ENCODE measurements around the gene IDUA.
"Not testable (repeated sequence)": the region's sequence is repeated elsewhere in the genome, so short reads cannot be mapped to it uniquely, and the experiment has no call there.

IDUA gene

DNA sequence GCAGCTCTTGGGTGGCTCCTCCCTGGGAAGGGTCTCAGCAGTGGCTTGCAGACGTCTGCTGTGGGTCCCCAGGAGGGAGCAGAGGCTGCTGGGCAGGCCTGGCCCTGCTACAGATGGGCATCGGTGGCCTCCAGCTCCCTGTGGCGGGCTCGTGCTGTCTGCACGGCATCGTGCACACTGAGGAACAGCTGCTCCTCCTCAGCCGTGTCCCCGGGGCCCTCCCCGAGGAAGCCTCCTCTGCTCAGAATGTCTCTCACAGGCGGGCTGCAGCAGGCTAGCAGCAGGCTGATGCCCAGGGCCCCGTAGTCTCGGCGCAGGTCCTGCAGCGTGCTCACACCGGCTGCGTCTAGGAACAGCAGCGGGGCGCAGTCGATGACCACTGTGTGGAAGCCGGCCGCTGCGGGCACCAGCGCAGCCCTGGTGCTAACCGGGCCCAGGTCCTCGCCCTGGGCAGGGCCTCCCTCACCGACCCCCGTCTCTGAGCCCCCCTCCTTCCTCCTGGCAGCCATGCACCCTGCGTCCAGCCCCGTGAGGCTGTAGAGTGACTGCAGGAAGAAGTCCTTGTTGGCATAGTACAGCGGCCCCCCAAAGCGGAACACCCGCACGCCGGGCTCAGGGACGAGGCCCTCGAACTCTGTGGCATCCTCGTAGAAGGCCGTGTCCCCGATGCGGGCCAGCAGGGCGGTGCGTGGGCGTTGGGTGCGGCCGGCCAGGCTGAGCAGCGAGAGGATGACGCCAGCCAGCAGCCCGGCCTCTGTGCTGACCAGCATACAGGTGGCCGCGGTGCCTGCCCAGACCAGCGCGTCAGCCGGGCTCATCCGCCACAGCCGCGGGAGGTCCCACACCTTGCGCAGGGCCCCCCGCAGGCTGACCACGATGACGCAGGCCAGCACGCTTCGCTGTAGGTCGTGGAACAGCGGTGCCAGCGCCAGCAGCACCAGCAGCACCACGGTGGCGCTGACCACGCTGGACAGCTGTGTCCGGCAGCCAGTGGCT, 2.2 kb downstream of the IDUA start:
- FAIRE-seq, result no peak

DNA sequence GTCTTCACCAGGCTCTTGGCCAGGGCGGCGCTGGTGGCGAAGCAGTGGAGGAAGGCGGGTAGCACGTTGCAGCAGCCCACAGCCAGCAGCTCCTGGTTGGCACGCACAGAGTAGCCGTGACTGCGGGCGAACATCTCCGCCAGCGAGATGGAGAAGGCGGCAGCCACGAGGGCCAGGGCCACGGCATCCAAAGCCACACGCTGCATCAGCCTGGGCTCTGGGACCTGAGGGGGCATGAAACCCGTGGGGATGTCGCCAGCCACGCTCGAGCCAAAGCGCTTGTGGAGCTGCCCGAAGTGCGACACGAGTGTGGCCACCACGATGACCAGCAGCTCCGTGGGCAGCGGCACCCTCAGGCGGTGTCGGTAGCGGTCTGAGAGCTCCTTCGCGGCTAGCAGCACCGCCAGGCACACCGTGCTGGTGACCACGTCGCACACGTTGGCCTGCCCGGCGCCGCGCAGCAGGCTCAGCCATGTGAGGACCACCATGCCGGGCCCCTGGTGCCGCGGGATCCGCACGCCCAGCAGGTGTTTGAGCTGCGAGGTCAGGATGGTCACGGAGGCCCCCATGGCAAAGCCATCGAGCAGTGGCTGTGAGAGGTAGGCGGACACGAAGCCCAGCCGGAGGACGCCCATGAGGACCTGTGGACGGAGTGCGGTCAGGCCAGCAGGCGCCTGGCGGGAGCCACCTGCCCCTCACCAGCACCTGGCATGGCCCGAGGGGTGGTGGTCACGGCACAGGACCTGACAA, 3.1 kb downstream of the IDUA start:
- FAIRE-seq, result no peak

DNA sequence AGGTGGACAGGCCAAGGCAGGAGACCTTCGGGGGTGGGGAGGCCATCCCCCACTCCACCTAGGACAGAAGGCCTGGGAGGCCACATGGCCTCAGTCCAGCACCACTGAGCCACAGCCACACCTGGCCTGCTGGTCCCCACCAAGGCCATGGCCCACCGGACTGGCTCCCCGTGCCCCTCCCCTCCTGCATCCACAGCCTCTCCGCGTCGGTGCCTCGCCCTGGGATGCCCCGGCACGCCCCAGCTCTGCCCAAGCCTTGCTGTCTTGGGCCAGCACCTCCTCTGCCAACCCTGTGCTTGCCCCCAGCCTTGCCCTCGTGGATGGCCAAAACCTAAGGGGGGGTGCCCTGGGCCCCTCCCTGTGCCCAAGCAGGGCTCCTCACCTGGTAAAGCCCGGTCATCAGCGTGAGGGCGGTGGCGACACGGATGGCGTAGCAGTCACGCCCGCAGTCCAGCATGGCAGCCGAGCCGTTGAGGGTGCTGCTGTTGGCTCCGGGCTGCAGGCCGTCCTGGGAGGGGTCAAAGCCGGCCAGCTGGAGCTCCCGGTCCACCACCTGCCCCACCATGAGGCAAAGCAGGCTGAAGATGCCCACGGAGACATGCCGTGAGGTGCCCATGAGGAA, 4.0 kb downstream of the IDUA start:
- no peak for FAIRE-seq

DNA sequence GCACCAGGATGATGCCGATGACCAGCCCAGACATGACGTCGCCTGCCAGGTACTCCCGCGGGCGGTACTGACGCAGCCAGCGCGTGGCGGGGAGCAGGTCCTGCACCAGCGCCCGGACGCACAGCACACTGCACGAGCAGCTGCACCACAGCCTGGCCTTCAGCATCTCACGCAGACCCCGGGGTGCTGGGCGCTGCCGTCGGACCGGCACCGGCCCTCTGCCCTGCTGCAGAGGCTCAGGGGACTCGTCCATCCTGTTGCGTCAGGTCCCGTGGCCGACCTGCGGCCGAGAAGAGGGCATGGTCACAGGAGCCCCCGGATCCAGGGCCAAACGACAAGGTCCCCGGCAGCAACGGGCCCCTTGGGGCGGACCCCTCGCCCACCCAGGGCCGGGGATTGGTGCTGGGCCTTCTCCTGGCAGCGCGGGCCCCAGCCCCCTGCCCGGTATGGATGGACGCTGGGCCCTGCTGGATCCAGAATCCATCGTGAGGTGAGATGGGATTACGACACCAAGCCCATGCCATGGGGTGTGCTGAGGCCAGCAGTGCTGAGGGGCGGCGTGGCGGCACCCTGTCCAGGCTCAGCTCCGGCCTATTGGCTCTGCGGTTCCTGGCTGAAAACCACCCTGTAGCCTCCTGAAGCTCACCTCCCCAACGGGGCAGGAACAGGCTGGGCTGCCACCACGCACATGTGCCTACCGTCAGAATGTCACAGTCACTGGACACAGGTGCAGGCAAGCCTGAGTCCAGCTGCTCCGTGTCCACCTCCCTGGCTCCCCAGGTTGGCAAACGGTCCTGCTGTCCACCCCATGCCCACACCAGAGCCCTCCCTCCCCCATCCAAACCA, 4.8 kb downstream of the IDUA start:
- FAIRE-seq, result no peak

DNA sequence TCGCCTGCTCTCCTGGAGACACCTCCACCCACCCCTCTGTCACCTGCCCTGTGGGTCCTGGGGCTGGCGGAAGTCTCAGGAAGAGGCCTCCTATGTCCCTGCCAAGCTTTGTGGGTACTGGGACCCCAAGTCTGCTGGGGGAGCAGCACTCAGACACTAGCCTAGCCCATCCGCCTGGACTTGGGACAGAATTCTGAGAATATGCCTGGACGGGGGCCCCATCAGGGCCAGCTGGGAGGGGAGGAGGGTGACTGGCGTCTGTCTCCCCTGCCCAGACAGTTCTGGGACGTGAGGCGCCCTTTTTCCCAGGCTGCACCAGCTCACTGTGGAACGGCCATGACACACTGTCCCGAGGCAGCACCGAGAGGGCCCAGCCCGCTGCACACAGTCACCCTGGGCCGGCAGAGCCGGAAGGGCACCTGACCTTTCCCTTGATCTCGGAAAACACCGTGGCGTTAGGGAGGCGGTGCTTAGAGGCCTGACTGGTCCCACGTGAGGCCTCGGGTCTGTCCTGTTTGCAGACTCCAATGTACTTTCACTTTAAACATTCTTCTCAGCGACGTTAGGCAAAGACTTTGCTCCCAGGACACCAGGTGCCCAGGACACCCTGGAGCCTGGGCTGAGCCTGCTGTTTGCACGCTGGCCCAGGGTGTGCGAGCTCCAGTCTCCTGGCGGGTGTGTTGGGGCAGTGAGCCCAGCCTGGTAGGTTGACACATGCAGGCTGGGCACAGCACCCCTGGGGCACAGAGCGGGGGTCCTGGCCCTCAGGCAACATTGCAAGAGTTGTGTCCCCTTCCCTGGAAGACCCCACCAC, 5.7 kb downstream of the IDUA start:
- FAIRE-seq, result no peak

DNA sequence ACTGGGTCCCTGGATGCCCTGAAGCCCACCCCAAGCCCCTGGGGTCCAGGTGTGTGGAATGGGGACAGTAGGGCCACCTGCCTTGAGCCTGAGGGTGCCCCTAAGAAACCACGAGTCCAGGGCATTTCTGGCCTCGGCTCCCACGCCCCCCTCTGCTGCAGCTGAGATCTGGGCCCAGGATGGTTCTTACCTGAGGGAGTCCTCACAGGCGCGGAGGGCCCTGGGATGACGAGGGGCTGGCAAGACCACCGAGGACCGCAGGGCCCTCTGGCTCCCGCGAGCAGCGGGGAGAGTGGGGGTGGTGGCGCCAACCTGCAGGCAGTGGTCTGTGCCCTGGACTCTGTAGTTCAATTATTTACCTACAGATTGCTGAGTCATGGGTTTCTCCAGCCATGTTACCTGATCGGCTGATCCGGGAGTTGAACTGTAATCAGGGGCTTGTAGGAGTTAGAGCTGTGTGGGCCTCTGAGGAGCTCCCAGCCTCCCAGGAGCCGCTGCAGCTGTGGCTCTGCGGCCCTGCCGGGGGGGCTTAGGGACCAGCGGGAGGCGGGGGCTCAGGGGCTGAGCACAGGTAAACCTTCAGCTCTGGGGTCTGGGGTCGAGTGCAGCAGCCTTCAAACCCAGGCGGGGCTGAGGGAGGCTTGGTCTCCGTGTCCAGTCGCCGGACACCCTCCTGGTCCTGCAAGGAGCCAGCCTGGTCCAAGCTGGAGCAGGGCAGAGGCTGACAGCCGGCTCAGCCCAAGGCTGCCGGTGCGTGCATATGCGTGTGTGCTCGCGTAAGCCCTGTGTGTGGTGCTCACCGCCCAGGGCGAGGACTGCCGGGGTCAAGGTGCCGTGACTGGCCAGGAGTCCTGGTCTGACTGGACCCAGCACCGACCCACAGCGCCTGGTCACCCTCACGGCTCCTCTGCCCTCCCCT, 6.5 kb downstream of the IDUA start, which contains the start of gene SLC26A1:
SLC26A1 (minus strand) TSS at position 294 of the 919 bp plus-strand sequence. CDS start 1,701 bp downstream, outside the sequence.
- no peak for FAIRE-seq

DNA sequence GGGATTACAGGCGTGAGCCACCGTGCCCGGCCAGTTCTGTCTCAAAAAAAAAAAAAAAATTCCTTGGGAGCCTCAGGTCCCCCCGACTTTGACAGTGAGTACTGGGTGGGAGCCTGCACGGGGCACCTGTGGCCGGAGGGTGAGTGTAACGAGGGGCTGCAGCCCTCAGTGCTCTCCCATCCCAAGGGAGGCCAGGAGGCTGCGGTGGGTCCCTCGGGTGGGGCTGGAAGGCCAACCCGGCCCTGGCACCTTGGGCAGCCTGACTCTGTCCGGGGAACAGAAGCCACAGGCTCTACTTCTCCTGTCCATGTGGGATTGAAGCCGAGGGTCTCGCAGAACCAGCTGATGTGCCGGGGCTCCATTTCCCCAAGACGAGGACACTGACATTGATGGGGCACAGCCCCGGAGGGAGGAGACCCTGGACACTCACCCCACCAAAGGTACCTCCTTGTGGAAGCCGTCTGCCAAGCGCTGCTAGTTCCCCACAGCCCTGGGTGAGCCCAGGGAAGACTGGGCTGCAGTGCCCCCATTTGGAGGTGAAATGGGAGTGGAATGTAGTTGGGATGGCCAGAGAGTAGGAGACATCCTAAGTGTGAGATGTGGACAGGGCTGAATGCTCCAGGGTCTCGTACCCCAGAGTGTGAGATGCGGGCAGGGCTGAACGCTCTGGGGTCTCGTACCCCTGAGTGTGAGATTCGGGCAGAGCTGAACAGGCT, 8.6 kb downstream of the IDUA start:
- no peak for FAIRE-seq

DNA sequence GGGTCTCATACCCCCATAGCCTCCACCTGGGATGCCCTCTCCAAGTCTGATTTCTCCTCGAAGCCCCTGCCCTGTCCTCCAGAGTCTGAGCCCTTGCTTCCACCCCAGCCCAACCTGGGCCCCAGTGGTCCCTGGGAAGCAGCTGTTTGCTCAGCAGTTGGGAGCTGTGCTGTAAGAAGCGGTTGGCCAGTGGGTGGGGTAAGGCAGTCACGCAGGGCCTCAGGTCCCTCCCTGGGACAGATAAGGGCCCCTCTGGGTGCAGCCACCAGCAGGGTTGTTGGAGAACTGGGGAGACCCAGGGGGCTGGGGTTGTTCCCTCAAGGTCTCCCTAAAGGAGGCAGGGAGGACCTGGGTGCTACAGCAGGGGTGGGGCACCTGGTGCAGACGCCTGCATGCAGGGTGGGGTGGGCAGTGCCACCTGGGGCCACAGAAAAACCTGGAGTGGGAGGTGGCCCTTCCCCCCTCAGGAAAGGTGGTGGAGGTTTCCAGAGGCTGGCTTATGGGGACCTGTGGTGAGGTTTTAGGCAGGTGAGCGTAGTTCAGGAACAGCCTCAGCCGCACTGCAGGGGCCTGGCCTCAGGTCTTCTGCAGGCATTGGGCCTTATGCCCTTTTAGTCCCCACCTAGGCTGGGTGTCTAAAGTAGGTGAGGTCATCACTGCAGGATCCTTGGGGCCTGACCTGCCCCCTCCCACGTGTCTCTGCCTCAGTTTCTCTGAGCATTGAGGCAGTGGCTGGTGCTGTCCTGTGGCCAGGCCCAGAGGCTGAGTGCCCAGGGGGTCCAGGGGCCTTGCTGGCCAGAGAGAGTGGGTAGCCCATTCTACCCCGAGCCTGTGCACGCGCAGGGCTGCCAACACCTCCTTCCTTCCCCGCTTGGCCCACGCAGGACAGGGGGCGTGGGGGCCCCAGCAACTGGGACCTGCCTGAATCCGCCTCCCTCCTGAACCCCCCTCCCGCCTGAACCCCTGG, 9.5 kb downstream of the IDUA start:
- no peak for FAIRE-seq

DNA sequence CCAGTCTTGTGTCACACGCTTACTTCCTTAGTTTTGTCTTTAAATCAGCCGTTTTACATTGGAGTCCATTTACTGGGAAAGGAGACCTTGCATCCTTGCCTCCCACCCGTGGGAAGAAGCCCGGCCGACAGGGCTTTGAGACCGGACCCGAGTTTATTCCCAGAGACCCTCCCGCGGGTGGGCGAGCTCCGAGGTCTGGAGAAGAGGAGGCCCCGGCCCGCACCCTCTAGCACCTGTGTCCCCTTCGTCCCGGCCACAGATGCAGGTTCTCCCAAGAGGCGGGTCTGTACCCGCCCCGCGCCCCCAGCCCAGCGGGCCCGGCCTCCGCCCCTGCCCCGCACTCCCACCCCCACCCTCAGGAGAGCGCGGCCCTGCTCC, 10.1 kb downstream of the IDUA start:
- no peak for FAIRE-seq

DNA sequence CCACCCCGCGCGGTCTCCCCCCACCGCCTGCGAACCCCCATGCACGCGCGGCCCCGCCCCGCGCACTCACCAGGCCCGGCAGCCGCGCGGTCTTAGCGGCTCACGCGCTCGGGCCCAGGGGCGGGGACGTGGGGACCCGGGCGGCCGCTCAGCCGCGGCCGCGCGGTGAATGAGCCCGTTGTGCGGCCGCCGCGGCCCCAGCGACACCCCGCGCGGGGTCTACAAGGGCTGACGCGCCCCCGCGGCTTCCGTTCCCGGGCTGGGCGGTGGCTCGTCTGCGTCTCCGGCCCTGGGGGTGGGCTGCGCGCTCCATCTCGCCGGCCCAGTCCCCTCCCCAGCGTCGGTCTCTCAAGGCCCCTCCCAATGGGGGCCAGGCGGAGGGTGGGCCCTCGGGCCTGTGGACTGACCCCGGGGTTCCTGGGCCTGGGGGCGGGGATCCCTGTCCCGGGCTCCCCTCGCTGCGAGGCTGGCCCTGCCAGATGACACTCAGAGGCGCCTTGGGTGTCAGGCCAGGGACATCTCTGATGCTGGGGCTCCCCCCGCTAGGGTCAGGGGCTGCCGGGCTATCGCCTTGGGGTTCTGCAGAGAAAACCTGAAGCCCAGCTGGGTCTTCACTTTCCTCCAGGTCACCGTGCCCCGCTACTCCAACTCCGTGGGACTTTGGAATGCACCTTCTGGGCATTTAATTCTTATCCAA, 10.7 kb downstream of the IDUA start:
- FAIRE-seq, result no peak

DNA sequence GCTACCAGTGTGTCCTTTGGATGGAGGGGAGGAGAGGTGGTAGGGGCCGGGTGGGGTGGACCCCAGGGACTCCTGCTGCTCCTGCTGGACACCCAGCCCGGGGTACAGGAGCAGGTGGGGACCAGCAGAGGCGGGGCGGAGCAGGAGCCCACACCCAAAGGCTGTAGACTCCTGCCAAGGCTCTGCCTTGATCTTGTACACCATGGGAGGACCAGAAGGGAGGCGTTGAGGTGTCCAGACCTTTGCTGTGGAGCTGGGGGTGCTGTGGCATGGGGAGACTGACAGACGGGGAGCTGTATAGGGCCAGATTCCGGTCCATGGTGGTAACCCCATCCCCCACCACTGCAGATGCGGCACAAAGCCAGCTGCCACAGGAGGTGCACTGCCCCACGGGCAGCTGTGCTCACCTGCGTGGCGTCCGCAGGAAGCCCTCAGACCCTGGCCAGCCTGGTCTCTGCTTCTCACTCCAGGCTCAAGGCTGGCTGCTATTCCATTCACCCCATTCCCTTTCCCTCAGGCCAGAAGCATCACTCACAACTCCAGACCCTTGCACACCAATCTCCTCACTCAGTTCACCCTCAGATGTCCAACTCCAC, 11.3 kb downstream of the IDUA start:
- FAIRE-seq, result no peak

DNA sequence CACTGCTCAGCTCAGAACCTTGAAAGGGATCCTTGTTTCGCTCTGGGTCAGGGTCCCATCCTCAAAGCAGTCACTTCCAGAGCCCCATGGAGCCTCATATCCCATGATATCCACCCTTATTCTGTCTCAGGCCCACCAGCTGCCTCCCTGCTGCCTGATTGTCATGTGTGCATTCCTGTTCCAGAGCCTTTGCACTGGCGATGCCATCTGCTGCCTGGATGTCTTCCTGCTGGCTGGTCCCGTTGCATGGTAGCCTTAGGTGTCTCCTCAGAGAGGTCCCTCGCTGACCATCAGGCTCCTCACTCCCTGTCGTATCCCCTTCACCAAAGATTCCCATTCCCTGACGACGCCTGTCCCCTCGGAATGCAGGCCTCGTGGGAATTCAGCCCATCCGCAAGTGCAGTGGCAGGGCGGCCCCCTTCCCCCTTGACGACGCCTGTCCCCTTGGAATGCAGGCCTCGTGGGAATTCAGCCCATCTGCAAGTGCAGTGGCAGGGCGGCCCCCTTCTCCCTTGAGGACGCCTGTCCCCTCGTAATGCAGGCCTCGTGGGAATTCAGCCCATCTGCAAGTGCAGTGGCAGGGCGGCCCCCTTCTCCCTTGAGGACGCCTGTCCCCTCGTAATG, 12.5 kb downstream of the IDUA start:
- FAIRE-seq, result not testable (repeated sequence)

DNA sequence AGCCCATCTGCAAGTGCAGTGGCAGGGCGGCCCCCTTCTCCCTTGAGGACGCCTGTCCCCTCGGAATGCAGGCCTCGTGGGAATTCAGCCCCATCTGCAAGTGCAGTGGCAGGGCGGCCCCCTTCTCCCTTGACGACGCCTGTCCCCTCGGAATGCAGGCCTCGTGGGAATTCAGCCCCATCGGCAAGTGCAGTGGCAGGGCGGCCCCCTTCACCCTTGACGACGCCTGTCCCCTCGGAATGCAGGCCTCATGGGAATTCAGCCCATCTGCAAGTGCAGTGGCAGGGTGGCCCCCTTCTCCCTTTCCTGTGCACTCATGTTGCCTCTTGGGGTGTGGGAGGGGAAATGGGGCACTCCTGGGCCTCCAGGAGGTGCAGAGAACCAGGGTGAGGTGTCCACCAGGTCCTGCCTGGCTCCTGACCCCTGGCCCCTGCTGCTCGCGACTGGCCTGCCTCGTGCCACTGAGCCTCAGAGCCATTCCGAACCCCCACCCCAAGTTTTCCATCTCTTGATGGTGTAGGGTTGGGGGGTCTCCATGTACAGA, 13.1 kb downstream of the IDUA start:
- FAIRE-seq, result no peak

DNA sequence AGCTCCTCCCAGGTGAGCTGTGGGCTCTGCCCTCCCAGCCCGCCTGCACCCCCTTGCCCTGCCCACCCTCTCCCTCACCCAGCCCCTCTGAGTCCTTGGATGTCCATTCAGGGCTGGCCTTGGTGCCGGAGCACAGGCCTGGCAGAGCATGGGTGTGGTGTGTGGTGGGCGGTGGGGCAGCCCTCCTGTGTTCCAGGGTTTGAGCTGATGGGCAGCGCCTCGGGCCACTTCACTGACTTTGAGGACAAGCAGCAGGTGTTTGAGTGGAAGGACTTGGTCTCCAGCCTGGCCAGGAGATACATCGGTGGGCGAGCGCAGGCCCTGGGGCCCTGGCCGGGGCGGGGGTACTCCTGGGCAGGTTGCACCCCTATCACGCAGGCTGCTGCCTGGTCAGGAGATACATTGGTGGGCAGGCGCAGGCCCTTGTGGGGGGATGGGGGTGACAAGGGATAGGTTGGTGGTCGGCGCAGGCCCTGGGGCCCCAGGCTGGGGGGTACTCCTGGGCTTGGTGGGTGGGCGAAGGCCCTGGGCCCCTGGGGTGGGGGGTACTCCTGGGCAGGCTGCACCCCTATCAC, 13.9 kb downstream of the IDUA start:
- FAIRE-seq, result no peak

DNA sequence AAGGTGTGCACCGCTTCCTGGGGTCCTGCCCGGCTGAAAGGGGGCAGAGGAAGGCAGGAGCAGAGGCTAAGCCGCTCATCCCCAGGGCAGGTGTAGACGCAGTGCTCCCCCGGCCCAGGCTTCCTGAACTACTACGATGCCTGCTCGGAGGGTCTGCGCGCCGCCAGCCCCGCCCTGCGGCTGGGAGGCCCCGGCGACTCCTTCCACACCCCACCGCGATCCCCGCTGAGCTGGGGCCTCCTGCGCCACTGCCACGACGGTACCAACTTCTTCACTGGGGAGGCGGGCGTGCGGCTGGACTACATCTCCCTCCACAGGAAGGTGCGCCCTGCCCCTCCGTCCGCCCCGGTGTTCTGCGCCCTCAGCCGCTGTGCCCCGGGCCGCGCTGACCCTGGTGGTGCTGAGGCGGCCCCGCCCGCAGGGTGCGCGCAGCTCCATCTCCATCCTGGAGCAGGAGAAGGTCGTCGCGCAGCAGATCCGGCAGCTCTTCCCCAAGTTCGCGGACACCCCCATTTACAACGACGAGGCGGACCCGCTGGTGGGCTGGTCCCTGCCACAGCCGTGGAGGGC, 14.8 kb downstream of the IDUA start:
- FAIRE-seq, result no peak

DNA sequence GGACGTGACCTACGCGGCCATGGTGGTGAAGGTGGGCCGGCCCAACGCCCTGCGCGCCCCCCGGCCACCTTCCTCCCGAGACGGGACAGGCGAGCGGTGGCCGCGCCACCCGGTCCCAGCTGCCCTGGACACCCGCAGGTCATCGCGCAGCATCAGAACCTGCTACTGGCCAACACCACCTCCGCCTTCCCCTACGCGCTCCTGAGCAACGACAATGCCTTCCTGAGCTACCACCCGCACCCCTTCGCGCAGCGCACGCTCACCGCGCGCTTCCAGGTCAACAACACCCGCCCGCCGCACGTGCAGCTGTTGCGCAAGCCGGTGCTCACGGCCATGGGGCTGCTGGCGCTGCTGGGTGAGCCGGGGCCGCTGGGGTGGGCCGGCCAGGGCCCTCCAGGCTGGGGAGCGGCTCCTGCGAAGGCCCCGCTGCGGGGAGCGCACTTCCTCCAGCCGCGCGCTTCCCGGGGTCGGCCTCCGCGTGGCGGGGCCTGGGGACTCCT, 15.3 kb downstream of the IDUA start:
- FAIRE-seq, result no peak

Measured in TTC549 (cell line).